Left lung (tissue), 10 donors: Measurements from ENCODE around the gene TOX2. TPM values are rescaled to one million over a fixed set of nuclear protein-coding genes. Genes with fewer than 3 reads are reported as not detected.
A peak's percentile ranks its signal among the peaks of the same experiment; 100 is the strongest.

ENCODE experiments used
- ATAC-seq: fragments of 200-7000 bp; cut with Tn5 transposase; one replicate; pipeline ENCODE4 v1.9.1; 2020; ENCODE audit warnings: moderate library complexity
- DNase-seq, 4 donors: peaks; one replicate each; pipeline ENCODE4 v3.0.0-alpha.2; 2013 to 2020
- H3K27ac ChIP-seq, 2 donors: fragments of 200-600 bp; sonication (generic) in 1 of 2; one replicate each; pipeline versions ENCODE4 v1.5.0 to v1.8.0; 2020 to 2021
- H3K27me3 ChIP-seq, 2 donors: fragments of 200-600 bp; sonication (generic) in 1 of 2; one replicate each; pipeline versions ENCODE4 v1.5.0 to v1.8.0; 2020 to 2021
- H3K36me3 ChIP-seq, 2 donors: fragments of 200-600 bp; sonication (generic) in 1 of 2; one replicate each; pipeline versions ENCODE4 v1.5.0 to v1.8.0; 2020 to 2021
- H3K4me1 ChIP-seq, 2 donors: fragments of 200-600 bp; one replicate each; pipeline ENCODE4 v1.8.0; 2021
- H3K4me3 ChIP-seq, 2 donors: fragments of 200-600 bp; sonication (generic) in 1 of 2; one replicate each; pipeline versions ENCODE4 v1.5.0 to v1.8.0; 2020 to 2021; ENCODE audit warnings: mild to moderate bottlenecking in 1 of 2
- H3K9me3 ChIP-seq, 2 donors: fragments of 200-600 bp; sonication (generic) in 1 of 2; one replicate each; pipeline versions ENCODE4 v1.5.0 to v1.8.0; 2020 to 2021
- intact Hi-C, 2 donors: fragments of 100-400 bp; cut with DNase I; formaldehyde crosslinking; loops; one replicate each; pipeline versions ENCODE4 v1.11.2 to v1.14.2; 2022
- polyA plus RNA-seq, 6 donors: library from polyadenylated mRNA; unstranded; fragments of 120-200 nt; gene quantifications; one replicate each; pipeline ENCODE4 v1.2.1, GENCODE V29; 2013; ENCODE audit not compliant: insufficient read length in 6 of 6
- total RNA-seq, 2 donors: library from RNA; stranded (reverse); fragmentation: NEBNext Ultra II Directional; extraction: Animal tissue kit (Norgen Biotek cat#: 25700); gene quantifications; one replicate each; pipeline ENCODE4 v1.2.1, GENCODE V29; 2021
- TF ChIP-seq, protein P1 (sequence below), 2 donors: fragments of 200-600 bp; sonication (generic) in 1 of 2; IDR thresholded peaks; one replicate each; pipeline versions ENCODE4 v1.5.0 to v1.8.0; 2021; ENCODE audit warnings: antibody characterized with exemption in 2 of 2
- donor health status: DM: no; HTN: yes; CAD: no.
- donor health status: DM: no; HTN: no; CAD: no.

TOX2 gene
- total and polyA plus RNA-seq, 8 donors: 14.5 to 61.1 (median 41.3) TPM

DNA sequence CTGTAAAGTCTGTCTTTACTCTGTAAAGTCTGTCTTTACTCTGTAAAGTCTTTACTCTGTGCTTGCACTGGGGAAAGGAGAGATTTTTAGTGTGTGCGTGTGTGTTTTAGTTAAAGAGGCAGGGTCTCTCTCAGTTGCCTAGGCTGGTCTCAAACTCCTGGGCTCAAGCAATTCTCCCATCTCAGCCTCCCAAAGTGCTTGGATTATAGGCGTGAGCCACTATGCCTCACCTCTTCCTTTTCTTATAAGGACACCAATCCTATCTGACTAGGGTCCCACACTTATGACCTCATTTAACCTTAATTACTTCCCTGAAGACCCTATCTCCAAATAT, 178.6 kb downstream of the TOX2 start:
- ATAC-seq (no peak), DNase-seq (no peak)
- Histone ChIP-seq H3K9me3 (no peaks in the 10 kb centered on the region), H3K4me1 (peaks cover 0 to 3% of the 10 kb centered on the region in 2 donors), H3K4me3 (no peak overlapping the region), H3K27me3 (peaks cover 0 to 9% of the 10 kb centered on the region in 2 donors), H3K36me3 (no peaks in the 10 kb centered on the region), H3K27ac (no peak overlapping the region)
- intact Hi-C loops: no loop called here
- TF ChIP-seq, protein P1, sequence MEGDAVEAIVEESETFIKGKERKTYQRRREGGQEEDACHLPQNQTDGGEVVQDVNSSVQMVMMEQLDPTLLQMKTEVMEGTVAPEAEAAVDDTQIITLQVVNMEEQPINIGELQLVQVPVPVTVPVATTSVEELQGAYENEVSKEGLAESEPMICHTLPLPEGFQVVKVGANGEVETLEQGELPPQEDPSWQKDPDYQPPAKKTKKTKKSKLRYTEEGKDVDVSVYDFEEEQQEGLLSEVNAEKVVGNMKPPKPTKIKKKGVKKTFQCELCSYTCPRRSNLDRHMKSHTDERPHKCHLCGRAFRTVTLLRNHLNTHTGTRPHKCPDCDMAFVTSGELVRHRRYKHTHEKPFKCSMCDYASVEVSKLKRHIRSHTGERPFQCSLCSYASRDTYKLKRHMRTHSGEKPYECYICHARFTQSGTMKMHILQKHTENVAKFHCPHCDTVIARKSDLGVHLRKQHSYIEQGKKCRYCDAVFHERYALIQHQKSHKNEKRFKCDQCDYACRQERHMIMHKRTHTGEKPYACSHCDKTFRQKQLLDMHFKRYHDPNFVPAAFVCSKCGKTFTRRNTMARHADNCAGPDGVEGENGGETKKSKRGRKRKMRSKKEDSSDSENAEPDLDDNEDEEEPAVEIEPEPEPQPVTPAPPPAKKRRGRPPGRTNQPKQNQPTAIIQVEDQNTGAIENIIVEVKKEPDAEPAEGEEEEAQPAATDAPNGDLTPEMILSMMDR (IDR thresholded peaks at IDR 0.05): no peak

DNA sequence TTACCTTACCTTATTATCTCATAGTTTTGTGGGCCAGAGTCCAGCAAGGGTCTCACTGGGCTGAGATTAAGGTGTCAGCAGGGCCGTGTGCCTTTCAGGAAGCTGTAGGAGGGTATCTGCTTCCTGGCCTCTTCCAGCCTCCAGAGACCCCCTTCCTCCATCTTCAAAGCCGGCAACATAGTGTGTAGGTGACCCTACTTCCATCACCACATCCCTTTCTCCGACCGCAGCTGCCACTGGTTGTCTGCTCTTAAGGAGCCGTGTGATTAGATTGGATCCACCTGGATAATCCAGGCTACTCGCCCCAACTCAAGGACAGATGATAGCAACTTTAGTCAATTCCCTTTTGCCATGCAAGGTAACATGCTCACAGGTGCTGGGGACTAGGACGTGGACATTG, 181.2 kb downstream of the TOX2 start:
- no peak for DNase-seq
- H3K4me3 ChIP-seq: no peak overlapping the region
- no peaks in the 10 kb centered on the region for H3K9me3 ChIP-seq
- intact Hi-C loops: no loop called here
- no peak for ATAC-seq
- no peaks in the 10 kb centered on the region for H3K4me1 ChIP-seq
- no peak overlapping the region for H3K27ac ChIP-seq
- no peaks in the 10 kb centered on the region for H3K36me3 ChIP-seq
- TF ChIP-seq, protein P1 (IDR thresholded peaks at IDR 0.05): no peak
- peaks cover 0 to 9% of the 10 kb centered on the region in 2 donors for H3K27me3 ChIP-seq

DNA sequence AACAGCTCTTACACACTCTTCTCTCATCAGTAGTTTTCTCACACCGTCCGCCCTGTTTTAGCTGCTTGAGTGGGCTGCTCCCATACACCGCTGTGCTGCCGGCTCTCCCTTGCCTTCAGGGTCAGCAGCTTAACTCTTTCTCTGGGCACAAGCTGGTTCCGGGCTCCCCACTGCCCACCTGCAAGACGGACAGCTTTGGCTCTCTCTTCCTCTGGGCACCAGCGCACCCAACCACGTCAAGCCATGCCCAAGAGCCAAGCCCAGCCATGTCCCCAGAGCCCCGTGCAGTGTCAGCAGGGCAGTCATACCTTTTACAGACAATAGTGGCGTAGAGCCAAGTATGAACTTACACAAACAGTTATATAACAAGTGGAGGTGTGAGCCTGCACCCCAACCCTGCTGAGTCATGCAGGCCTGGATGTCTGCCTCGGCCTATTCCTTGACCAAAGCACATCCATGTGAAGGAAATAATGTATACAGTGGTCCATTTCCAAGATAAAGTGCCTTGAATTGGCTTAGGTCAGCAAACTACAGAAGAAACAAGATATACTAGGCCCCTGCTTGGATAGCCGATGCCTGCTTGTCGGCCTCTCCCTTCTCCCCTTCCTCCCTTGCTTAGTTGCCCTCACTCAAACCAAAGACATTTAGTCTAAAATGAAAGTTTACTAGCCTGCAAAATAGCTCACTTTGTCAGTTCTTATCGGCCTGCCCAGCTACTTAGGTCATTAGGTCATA, 183.0 kb downstream of the TOX2 start:
- Histone ChIP-seq H3K27me3 (peaks cover 0 to 9% of the 10 kb centered on the region in 2 donors), H3K4me3 (no peak overlapping the region), H3K36me3 (no peaks in the 10 kb centered on the region), H3K9me3 (peaks cover 0 to 5% of the 10 kb centered on the region in 2 donors), H3K4me1 (no peaks in the 10 kb centered on the region), H3K27ac (no peak overlapping the region)
- intact Hi-C loops: no loop called here
- TF ChIP-seq, protein P1 (IDR thresholded peaks at IDR 0.05): no peak
- ATAC-seq (no peak), DNase-seq (peak in 1 of 4 donors; percentile 55)

DNA sequence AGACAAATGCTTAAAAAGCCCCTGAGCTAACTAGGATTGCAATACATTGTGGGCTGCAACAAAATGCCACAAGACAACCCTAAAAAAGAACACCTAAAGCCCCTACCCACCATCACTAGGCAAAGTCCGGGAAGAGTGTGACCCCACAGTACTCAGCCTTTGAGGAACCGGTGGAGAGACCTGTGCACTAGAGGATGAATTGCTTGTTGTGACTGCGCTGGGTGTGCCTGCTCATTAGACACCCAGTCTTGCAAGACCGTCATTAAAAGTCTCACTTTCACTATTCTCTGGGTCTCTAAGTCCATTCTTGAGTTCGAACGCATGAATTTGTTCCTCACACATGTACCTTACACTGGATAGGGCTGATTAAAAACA, 183.6 kb downstream of the TOX2 start:
- H3K27ac ChIP-seq: no peak overlapping the region
- no peak for ATAC-seq
- peaks cover 0 to 5% of the 10 kb centered on the region in 2 donors for H3K9me3 ChIP-seq
- TF ChIP-seq, protein P1 (IDR thresholded peaks at IDR 0.05): no peak
- no peaks in the 10 kb centered on the region for H3K4me1 ChIP-seq
- peaks cover 0 to 9% of the 10 kb centered on the region in 2 donors for H3K27me3 ChIP-seq
- intact Hi-C loops: no loop called here
- DNase-seq: no peak
- no peaks in the 10 kb centered on the region for H3K36me3 ChIP-seq
- no peak overlapping the region for H3K4me3 ChIP-seq

DNA sequence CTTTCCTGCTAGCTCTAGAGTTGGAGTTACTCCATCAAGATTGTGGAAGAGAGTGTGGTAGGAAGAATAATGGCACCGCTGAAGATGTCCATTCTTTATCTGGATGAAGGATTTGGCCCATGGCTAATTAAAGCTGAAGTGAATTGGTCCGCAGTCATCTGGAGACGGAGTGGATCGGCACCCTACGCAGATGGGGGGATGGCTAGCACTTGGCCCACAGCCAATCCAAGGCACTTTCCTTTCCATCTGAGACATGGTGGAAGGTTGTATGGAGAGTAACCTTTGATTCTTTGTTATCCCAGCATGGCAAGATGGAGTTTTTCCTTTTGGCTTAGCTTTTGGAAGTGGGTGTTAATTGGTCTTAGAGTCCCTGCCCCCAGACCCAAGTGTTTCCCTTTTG, 184.0 kb downstream of the TOX2 start:
- no peak for ATAC-seq
- intact Hi-C loops: no loop called here
- TF ChIP-seq, protein P1 (IDR thresholded peaks at IDR 0.05): no peak
- Histone ChIP-seq H3K27ac (no peak overlapping the region), H3K4me3 (no peak overlapping the region), H3K9me3 (peaks cover 0 to 5% of the 10 kb centered on the region in 2 donors), H3K27me3 (peaks cover 0 to 8% of the 10 kb centered on the region in 2 donors), H3K36me3 (no peaks in the 10 kb centered on the region), H3K4me1 (no peaks in the 10 kb centered on the region)
- no peak for DNase-seq
